H1 (cell line): ENCODE data around the gene CPZ. TPM values are rescaled to one million over a fixed set of nuclear protein-coding genes. Genes with fewer than 3 reads are reported as not detected.

ENCODE experiments used
- CTCF ChIA-PET: fragments of 300-600 bp; sonication (Branson Sonifier 250); formaldehyde crosslinking; loops from one replicate; lab custom pipeline; 2021; ENCODE audit not compliant: partially characterized antibody; lab: Charles Lee
- POLR2A ChIA-PET: fragments of 300-600 bp; sonication (Branson Sonifier 250); formaldehyde crosslinking; loops from one replicate; lab custom pipeline; 2021; ENCODE audit warnings: inconsistent platforms; ENCODE audit not compliant: partially characterized antibody; lab: Charles Lee
- DNase-seq, 2 experiments: peaks; one replicate each; pipeline versions ENCODE4 v3.0.0 to v3.0.0-alpha.2; 2010 to 2022; ENCODE audit warnings: low spot score in 2 of 2, low read depth in 1 of 2, mixed read lengths in 1 of 2
- FAIRE-seq: peaks from 2 replicates; lab custom pipeline; 2011; peaks lifted over from hg19 to GRCh38; lab: Jason Lieb, UNC
- H2AFZ ChIP-seq: 2 replicates; pipeline ENCODE4 v1.8.1; 2012; ENCODE audit warnings: low read length, inconsistent platforms
- H2AK5ac ChIP-seq: 2 replicates; pipeline ENCODE4 v1.6.1; 2013; ENCODE audit warnings: low read depth, low read length
- H2BK120ac ChIP-seq: replicated peaks from 2 replicates; pipeline ENCODE3; 2013; ENCODE audit warnings: low read depth, low read length, inconsistent platforms
- H2BK12ac ChIP-seq: 2 replicates; pipeline ENCODE4 v1.6.1; 2013; ENCODE audit warnings: low read depth, low read length
- H2BK15ac ChIP-seq: 2 replicates; pipeline ENCODE4 v1.6.1; 2013; ENCODE audit warnings: low read length
- H2BK20ac ChIP-seq: 2 replicates; pipeline ENCODE4 v1.6.1; 2013; ENCODE audit warnings: low read length
- H2BK5ac ChIP-seq: 2 replicates; pipeline ENCODE4 v1.6.1; 2013; ENCODE audit warnings: low read depth, low read length
- H3K14ac ChIP-seq: 2 replicates; pipeline ENCODE4 v1.6.1; 2013; ENCODE audit warnings: inconsistent platforms; ENCODE audit not compliant: insufficient read length
- H3K18ac ChIP-seq: 2 replicates; pipeline ENCODE4 v1.6.1; 2013; ENCODE audit warnings: low read length; ENCODE audit errors: extremely low read depth
- H3K23ac ChIP-seq: 2 replicates; pipeline ENCODE4 v1.6.1; 2013; ENCODE audit warnings: inconsistent platforms; ENCODE audit not compliant: insufficient read length
- H3K23me2 ChIP-seq: 2 replicates; pipeline ENCODE4 v1.6.1; 2013; ENCODE audit warnings: low read depth, low read length
- H3K27ac ChIP-seq: 2 replicates; pipeline ENCODE4 v1.6.1; 2011; ENCODE audit warnings: low read depth, low read length, inconsistent platforms
- H3K27me3 ChIP-seq, 4 experiments: replicated peaks in 1 of 4; 1 replicate in 1 of 4; 2 replicates in 3 of 4; pipeline versions ENCODE4 v1.6.1 to v1.8.1; 2011 to 2013; ENCODE audit warnings: low read length in 3 of 4, mild to moderate bottlenecking in 3 of 4, inconsistent platforms in 2 of 4, mixed read lengths in 2 of 4, moderate library complexity in 1 of 4; ENCODE audit not compliant: control insufficient read depth in 3 of 4, insufficient read depth in 3 of 4; ENCODE audit errors: extremely low read depth in 1 of 4
- H3K36me3 ChIP-seq, 4 experiments: 2 replicates each; pipeline versions ENCODE4 v1.6.1 to v1.8.1; 2011 to 2013; ENCODE audit warnings: mild to moderate bottlenecking in 4 of 4, low read length in 3 of 4, moderate library complexity in 2 of 4, control low read depth in 1 of 4, inconsistent platforms in 1 of 4; ENCODE audit not compliant: insufficient read depth in 4 of 4, control insufficient read depth in 2 of 4
- H3K4ac ChIP-seq: replicated peaks from 2 replicates; pipeline ENCODE3; 2013; ENCODE audit warnings: low read length, low read depth, mixed read lengths, inconsistent platforms; ENCODE audit not compliant: insufficient read length
- H3K4me1 ChIP-seq, 4 experiments: replicated peaks in 1 of 4; 1 replicate in 1 of 4; 2 replicates in 3 of 4; pipeline versions ENCODE4 v1.6.1 to v1.8.1; 2011 to 2013; ENCODE audit warnings: low read length in 3 of 4, inconsistent platforms in 2 of 4, mixed read lengths in 1 of 4; ENCODE audit not compliant: insufficient read depth in 4 of 4, control insufficient read depth in 3 of 4
- H3K4me2 ChIP-seq, 2 experiments: 2 replicates each; pipeline versions ENCODE4 v1.6.1 to v1.8.1; 2011 to 2013; ENCODE audit warnings: low read depth in 2 of 2, low read length in 2 of 2, control low read depth in 1 of 2, inconsistent platforms in 1 of 2, mild to moderate bottlenecking in 1 of 2; ENCODE audit not compliant: insufficient read depth in 1 of 2
- H3K4me3 ChIP-seq, 4 experiments: fragments of 200-600, 300-600 bp in 1 of 4; sonication (generic), shearing (Covaris generic), sonication (Bioruptor Twin) in 1 of 4; 2 replicates each; pipeline versions ENCODE4 v1.5.1 to v1.8.1; 2011 to 2016; ENCODE audit warnings: low read length in 4 of 4, low read depth in 3 of 4, control low read depth in 2 of 4, inconsistent platforms in 2 of 4, mild to moderate bottlenecking in 2 of 4, mixed read lengths in 1 of 4, moderate library complexity in 1 of 4; ENCODE audit not compliant: insufficient read depth in 2 of 4; ENCODE audit errors: extremely low read depth in 1 of 4
- H3K56ac ChIP-seq: replicated peaks from 2 replicates; pipeline ENCODE3; 2013; ENCODE audit warnings: low read depth, mild to moderate bottlenecking, mixed read lengths, low read length, inconsistent platforms; ENCODE audit not compliant: insufficient read length
- H3K79me1 ChIP-seq: 2 replicates; pipeline ENCODE4 v1.6.1; 2013; ENCODE audit warnings: low read depth, low read length, control low read depth
- H3K79me2 ChIP-seq, 2 experiments: 2 replicates each; pipeline versions ENCODE4 v1.6.1 to v1.8.1; 2012 to 2013; ENCODE audit warnings: low read length in 2 of 2, mild to moderate bottlenecking in 2 of 2, inconsistent platforms in 1 of 2; ENCODE audit not compliant: insufficient read depth in 2 of 2, control insufficient read depth in 1 of 2
- H3K9ac ChIP-seq, 4 experiments: replicated peaks in 1 of 4; 1 replicate in 1 of 4; 2 replicates in 3 of 4; pipeline versions ENCODE4 v1.6.1 to v1.8.1; 2011 to 2013; ENCODE audit warnings: low read depth in 3 of 4, low read length in 3 of 4, control low read depth in 2 of 4, mild to moderate bottlenecking in 2 of 4, moderate library complexity in 2 of 4, inconsistent platforms in 1 of 4; ENCODE audit errors: extremely low read depth in 1 of 4
- H3K9me3 ChIP-seq, 2 experiments: 2 replicates each; pipeline versions ENCODE4 v1.6.1 to v1.8.1; 2012 to 2013; ENCODE audit warnings: mild to moderate bottlenecking in 2 of 2, moderate library complexity in 2 of 2, control low read depth in 1 of 2, inconsistent platforms in 1 of 2, low read depth in 1 of 2, low read length in 1 of 2, mixed read lengths in 1 of 2; ENCODE audit not compliant: insufficient read depth in 2 of 2
- H4K20me1 ChIP-seq, 2 experiments: replicated peaks in 1 of 2; 2 replicates each; pipeline versions ENCODE3 to v1.8.1; 2011 to 2013; ENCODE audit warnings: inconsistent platforms in 2 of 2, low read length in 2 of 2, mild to moderate bottlenecking in 1 of 2; ENCODE audit not compliant: insufficient read depth in 2 of 2, control insufficient read depth in 1 of 2
- H4K5ac ChIP-seq: 2 replicates; pipeline ENCODE4 v1.6.1; 2013; ENCODE audit warnings: low read length, low read depth, mixed read lengths, inconsistent platforms; ENCODE audit not compliant: insufficient read length
- H4K8ac ChIP-seq: 2 replicates; pipeline ENCODE4 v1.8.0; 2013; ENCODE audit warnings: mild to moderate bottlenecking, moderate library complexity, low read length, inconsistent platforms; ENCODE audit not compliant: insufficient read depth; ENCODE audit errors: extremely low read depth
- H4K91ac ChIP-seq: replicated peaks from 2 replicates; pipeline ENCODE3; 2013; ENCODE audit warnings: low read length, mixed read lengths, inconsistent platforms; ENCODE audit not compliant: insufficient read length
- POU5F1 ChIP-seq: IDR thresholded peaks from 2 replicates; pipeline ENCODE4 v1.6.1; 2011; ENCODE audit warnings: low read depth, mild to moderate bottlenecking, low read length, moderate library complexity
- WGBS, 2 experiments: shearing (Covaris generic) in 1 of 2; methylation state at CpG; one replicate each; pipeline versions ENCODE4 v1.1.6 to v1.1.7; 2013 to 2015; ENCODE audit warnings: low lambda C conversion rate in 2 of 2, mixed read lengths in 2 of 2, inconsistent platforms in 1 of 2, low coverage in 1 of 2, missing lambda C conversion rate in 1 of 2; ENCODE audit not compliant: insufficient replicate concordance in 2 of 2, insufficient coverage in 1 of 2, insufficient read length in 1 of 2; ENCODE audit errors: extremely low coverage in 1 of 2, missing lambda C conversion rate in 1 of 2; 5-methylcytosine and 5-hydroxymethylcytosine counted together
- polyA plus RNA-seq, 7 experiments: library from polyadenylated mRNA; depleted of rRNA in 3 of 7; stranded (reverse) in 5 of 7; unstranded in 2 of 7; fragments of >200 nt in 5 of 7; fragments of 200-250 nt in 2 of 7; gene quantifications; 1 replicate in 5 of 7; 2 replicates in 1 of 7; 4 replicates in 1 of 7; pipeline versions ENCODE4 v1.2.1 to v1.2.3, GENCODE V29; 2011 to 2013; ENCODE audit warnings: missing spikeins in 2 of 7, mixed read lengths in 2 of 7
- total RNA-seq: library from RNA; stranded (reverse); fragmentation: NEBNext Ultra II Directional; extraction: Animal tissue kit (Norgen Biotek cat#: 25700); gene quantifications from 2 replicates; pipeline ENCODE4 v1.2.1, GENCODE V29; 2021

CPZ gene
- total and polyA plus RNA-seq, 2 of the 8 experiments (the other 6 are each of a cell fraction or from before 2014, with no cell fraction given) = 28.8 to 40.7 TPM

GRCh38 chr4:8617486-8618040 lies 25.0 kb downstream of the CPZ start:
- Histone ChIP-seq H3K4me1 (no peaks in the 10 kb centered on the region), H3K18ac (no peak overlapping the region), H3K4ac (no peak overlapping the region), H2AFZ (no peak overlapping the region), H3K23ac (no peak overlapping the region), H2BK20ac (no peak overlapping the region), H3K36me3 (peaks cover 0 to 18% (median 9%) of the 10 kb centered on the region in 4 experiments; a peak in 4 of 8 replicates), H3K4me3 (no peak overlapping the region), H3K79me2 (no peaks in the 10 kb centered on the region), H3K27me3 (no peaks in the 10 kb centered on the region), H2BK12ac (no peak overlapping the region), H4K8ac (no peak overlapping the region), H4K5ac (no peak overlapping the region), H2BK5ac (no peak overlapping the region), H3K9ac (no peak overlapping the region), H4K20me1 (peaks cover 4 to 13% of the 10 kb centered on the region in 2 experiments), H2AK5ac (no peak overlapping the region), H3K4me2 (no peak overlapping the region), H3K27ac (no peak overlapping the region), H2BK120ac (no peak overlapping the region), H3K9me3 (no peaks in the 10 kb centered on the region), H4K91ac (no peak overlapping the region), H3K23me2 (no peaks in the 10 kb centered on the region), H3K14ac (no peak overlapping the region), H2BK15ac (no peak overlapping the region), H3K56ac (no peak overlapping the region), H3K79me1 (no peaks in the 10 kb centered on the region; the same call in 1 of the 2 replicates)
- CTCF ChIA-PET = interaction anchor here (0.6 to 4.9 kb wide), 4 partner anchors 11 to 207 kb away, joined by 3 to 36 read pairs (median 3); no protein-coding TSS in a partner anchor
- WGBS, 2 experiments = 87% methylated on average over 19 of the region's 21 CpGs; no CpG with 5 or more reads in 1 of the 2 experiments
- DNase-seq = no peak
- POLR2A ChIA-PET = interaction anchor here (0.7 to 1.5 kb wide), 2 partner anchors 10 to 164 kb away, joined by 3 to 4 read pairs; no protein-coding TSS in a partner anchor
- TF ChIP-seq POU5F1 = no peak
- no peak for FAIRE-seq
